ENCODE results near the gene ZFP36L1. TPM values are rescaled to one million over a fixed set of nuclear protein-coding genes. Genes with fewer than 3 reads are reported as not detected.

The ZFP36L1 gene
- total RNA-seq, 1 donor from 2014 or later: 49.2 TPM

- ATAC-seq: no peak
- intact Hi-C loops (cut with micrococcal nuclease): no loop called here
- no peak for DNase-seq
Observed at GRCh38 chr14:68801631-68802030, 8.8 kb upstream of the ZFP36L1 start.

GRCh38 chr14:68800953-68801352 lies 8.1 kb upstream of the ZFP36L1 start:
- intact Hi-C loops (cut with micrococcal nuclease): no loop called here
- ATAC-seq: no peak
- no peak for DNase-seq

DNA sequence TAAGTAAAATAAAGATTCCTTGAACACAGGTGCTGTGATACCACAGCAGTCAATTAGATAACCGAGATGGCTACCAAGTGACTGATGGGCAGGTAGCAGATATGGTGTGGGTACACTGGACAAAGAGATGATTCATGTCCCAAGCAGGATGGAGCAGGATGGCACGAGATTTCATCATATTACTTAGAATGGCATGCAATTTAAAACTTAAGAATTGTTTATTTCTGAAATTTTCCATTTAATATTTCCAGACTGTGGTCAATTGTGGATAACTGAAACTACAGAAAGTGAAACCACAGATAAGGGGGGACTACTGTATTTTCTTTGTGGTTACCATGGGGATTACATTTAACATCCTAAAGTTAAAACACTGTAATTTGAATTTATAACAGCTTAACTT lies 7.5 kb upstream of the ZFP36L1 start:
- DNase-seq: no peak
- intact Hi-C loops (cut with micrococcal nuclease): no loop called here
- no peak for ATAC-seq

- intact Hi-C loops (cut with micrococcal nuclease): no loop called here
- DNase-seq (no peak), ATAC-seq (no peak)
Observed at GRCh38 chr14:68798621-68799020, 5.8 kb upstream of the ZFP36L1 start.

DNA sequence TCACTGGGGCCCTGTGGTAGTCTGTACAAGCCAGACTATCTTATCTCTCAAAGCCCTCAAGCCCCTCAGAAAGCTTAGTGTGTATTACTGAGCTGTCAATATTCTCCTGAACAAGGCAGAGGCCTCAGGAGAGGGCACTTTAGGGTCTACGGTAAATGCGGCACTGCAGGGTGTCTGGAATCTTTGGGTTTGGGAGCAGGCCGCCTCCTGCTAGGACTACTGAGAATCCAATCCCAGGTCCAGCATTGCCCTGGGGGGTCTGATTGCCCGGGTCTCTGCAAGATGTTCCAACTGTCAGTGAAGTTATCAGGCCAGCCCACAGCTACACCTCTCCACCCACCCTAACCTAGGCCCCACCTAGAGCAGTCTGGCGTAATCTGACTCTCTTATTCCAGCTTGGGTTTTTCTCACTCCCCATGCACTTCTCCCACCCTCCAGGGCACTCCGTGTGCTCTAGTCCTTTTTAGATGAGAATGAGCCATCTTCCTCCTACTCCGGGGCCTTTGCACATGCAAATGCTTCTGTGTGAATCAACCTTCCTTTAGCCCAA lies 4.3 kb upstream of the ZFP36L1 start:
- ATAC-seq (no peak), DNase-seq (no peak)
- intact Hi-C loops (cut with micrococcal nuclease): no loop called here

DNA sequence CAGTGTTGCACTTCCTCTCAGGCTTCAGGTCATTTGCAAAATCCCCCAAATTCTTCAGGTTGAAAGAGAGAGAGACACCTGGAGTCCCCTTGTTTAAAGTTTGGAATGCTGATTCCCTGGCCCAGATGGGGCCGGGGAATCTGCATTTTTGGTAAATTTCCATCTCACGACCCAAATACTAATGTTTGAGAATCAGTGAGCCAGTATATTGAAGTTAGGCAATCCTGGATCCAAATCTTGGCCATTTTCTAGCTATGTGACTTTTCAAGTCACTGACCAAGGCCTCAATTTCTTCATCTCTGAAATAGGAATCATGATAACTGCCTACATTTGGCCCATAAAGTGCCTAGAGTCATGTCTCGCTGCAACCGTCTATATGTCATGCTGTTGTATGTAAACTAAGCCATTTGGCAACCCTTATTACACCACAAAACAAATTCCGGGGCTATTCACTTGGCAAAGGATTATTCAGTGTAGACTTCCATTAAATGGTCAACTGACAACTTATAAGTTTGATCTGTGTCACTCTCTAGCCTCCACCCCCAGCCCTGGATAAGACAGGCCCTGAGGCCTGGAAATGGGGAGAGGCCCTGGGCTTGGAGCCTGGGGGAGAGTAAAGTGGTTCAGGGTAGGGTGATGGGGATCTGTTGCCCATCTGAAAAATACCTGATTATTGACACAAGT lies 3.7 kb upstream of the ZFP36L1 start:
- DNase-seq (no peak), ATAC-seq (no peak)
- intact Hi-C loops (cut with micrococcal nuclease): no loop called here

DNA sequence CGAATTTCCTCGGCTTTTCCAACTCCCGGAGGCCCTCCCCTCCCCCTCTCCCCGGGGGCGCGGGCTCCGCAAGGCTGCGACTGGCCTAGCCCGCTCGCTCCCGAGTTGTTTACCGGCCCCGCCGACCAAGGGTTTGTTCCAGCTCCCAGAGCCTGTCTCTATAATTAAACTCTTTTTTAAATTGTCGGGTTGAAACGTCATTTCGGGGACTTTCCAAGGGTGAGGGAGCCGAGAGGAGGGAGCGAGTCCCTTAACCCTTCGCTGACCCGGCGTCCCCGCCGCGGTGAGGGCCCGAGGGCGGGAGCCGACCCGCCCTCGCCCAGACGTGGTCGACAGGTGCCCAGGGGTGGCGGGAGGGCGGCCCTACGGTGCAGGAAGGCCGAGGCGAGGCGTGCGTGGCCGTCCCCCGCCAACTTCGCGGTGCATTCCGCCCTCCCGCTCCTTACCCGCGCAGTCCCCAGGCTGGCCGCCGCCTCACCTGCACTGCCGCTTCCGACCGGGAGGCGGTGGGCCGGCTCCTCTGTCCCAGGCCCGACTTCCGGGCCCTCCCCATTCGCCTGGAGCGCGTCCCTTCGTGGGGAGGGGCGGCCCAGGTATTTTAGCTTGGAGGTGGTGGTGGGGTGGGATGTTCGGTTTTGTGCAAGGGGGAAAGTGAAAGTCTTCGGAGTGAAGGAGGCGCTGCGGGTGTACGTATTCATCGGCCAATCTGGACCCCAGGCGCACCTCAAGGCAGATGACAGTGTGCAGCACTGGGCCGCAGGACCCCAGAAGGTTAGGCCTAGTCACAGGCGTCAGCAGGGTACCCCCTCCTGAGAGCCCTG lies 2.9 kb upstream of the ZFP36L1 start:
- ATAC-seq: peak; percentile 58
- peak; percentile 91 for DNase-seq
- intact Hi-C loops (cut with micrococcal nuclease): no loop called here

GRCh38 chr14:68794851-68795596 lies 2.2 kb upstream of the ZFP36L1 start:
- peak; percentile 15 for ATAC-seq
- intact Hi-C loops (cut with micrococcal nuclease): no loop called here
- DNase-seq: no peak

- intact Hi-C loops (cut with micrococcal nuclease): no loop called here
- DNase-seq: peak; percentile 91
- peak; percentile 58 for ATAC-seq
Observed at GRCh38 chr14:68794130-68794850, 1.4 kb upstream of the ZFP36L1 start.

GRCh38 chr14:68793734-68794129 lies 865 bp upstream of the ZFP36L1 start:
- ATAC-seq (peak; percentile 16), DNase-seq (no peak)
- intact Hi-C loops (cut with micrococcal nuclease): no loop called here

DNA sequence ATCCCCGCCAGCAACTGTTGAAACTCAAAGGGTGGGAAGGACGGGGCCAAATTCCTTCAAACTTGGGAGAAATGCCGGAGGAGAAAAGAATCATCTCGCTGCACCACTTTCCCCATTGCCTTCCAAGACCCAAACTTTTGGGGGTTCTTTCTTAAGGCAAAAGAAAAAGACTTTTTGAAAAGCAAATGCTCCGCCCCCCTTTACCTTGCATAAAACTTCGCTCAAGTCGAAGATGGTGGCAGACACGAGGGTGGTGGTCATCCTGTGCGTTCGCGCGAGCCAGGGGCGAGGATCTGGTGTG lies 239 bp downstream of the ZFP36L1 start:
- no peak for DNase-seq
- intact Hi-C loops (cut with micrococcal nuclease): no loop called here
- no peak for ATAC-seq

DNA sequence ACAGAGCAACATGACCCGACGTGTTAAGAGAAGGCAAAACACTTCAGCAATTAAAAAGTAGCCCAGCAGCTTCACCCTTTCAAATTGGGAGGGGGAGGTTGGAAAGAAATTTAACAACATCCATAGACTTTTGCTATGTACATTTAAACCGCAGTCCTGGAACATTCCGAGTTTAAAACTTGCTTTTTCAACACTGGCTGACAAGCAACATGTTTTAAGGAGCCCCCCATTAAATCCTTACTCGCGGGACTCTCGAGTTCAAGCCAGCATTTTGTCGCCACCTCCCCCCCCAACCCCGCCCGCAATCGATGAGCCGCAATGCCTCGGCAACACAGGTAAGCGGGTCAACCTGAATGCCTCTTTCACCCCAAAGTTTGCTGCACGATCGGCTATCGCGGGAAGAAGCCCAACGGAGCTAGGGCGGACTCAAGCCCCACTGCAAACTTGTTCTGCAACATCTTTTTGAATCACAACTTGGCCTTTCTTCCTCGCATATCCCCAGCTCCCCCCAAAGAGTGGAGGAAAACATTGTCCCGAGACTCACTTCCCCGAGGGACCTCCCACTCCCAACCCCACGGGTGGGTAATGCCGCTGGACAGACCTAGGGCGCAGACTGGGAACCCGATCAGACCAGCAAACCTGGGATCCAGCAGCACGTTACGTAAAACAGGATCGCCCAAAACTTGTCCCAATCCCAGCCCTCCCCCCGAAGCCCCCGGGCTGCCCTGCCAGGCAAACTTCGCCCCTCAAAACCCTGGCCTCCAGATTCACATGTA lies 777 bp downstream of the ZFP36L1 start:
- intact Hi-C loops (cut with micrococcal nuclease): no loop called here
- DNase-seq (peak; percentile 22), ATAC-seq (no peak)

DNA sequence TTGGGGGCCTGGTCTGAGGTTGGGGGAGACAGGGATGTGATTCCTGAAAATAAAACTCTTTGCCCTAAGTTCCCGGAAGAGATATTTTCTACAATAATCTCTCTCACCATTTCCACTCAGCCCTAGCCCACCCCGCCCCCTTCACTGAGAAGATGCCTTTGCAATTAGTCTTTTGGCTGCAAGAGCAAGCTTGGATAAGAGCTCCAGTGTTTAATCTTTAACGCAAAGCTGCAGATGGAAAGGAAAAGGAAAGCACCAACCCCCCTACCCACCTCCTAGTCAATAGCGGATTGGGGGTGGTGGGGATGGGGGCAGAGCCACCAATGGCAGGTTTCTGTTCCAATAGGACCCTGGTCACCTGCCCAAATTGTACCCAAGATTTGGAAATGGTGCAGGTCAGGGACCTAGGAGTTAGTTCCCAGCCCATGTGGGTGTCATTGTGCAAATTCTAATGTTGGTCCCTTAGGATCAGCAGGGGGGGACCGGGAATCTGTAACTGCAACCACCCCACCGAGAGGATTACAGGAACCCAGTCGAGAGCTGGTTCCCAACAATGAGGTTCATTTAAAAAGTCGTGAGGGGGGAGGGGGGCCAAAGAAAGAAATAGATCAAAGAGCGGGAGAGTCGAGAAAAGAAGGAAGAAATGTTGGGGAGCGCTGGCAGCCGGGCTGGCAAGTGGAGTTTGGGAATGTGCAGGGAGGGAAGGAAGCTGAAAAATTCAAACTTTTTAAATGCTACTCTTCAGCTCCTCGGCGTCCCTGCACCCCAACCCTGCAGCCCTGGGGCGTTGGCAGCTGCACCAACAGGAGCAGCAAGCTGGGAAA lies 1.6 kb downstream of the ZFP36L1 start:
- intact Hi-C loops (cut with micrococcal nuclease): no loop called here
- ATAC-seq (no peak), DNase-seq (no peak)

DNA sequence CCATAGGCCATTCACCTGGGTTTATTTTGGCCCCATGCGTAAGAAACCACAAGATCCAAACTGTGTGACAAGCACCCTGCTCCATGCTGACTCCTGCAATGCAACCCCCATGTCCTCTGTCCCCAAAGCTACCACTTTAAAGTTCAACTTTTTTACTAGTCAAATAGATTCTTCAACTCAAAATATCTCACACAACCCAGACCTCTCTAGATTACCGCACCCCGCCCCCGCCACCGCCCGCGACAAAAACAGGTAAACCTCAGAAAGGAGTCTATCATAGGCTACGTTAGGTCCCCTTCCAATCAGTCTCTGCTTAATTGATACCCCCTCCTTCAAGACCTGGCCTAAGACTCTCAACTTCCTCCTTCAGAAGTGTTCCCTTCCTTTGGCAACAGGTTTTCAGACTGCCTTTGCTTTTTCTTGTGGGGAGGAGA lies 2.2 kb downstream of the ZFP36L1 start:
- intact Hi-C loops (cut with micrococcal nuclease): no loop called here

GRCh38 chr14:68789821-68790643 lies 2.8 kb downstream of the ZFP36L1 start:
- DNase-seq: peak; percentile 49
- ATAC-seq: no peak
- intact Hi-C loops (cut with micrococcal nuclease): no loop called here

More for the DNA sequence above, 2.2 kb downstream of the ZFP36L1 start:
- no peak for DNase-seq
- ATAC-seq: no peak

- ATAC-seq: peak; percentile 33
- DNase-seq: peak; percentile 91
- intact Hi-C loops (cut with micrococcal nuclease): no loop called here
Observed at GRCh38 chr14:68788996-68789820, 3.7 kb downstream of the ZFP36L1 start.
